GM23338 (cell line): Measurements from ENCODE around the gene ABCC1. TPM values are rescaled to one million over a fixed set of nuclear protein-coding genes. Genes with fewer than 3 reads are reported as not detected.

Experiments used
- ATAC-seq: fragments of 200-7000 bp; cut with Tn5 transposase; 3 replicates; pipeline ENCODE4 v1.9.1; 2020
- DNase-seq: peaks from one replicate; pipeline ENCODE4 v3.0.0-alpha.2; 2015; ENCODE audit warnings: low spot score
- H2AFZ ChIP-seq: fragments of 200-600 bp; sonication (generic); 2 replicates; pipeline ENCODE4 v1.8.0; 2016; ENCODE audit warnings: antibody characterized with exemption, mild to moderate bottlenecking, moderate library complexity
- H3F3A ChIP-seq: fragments of 200-600 bp; sonication (generic); replicated peaks from 2 replicates; pipeline ENCODE4 v1.8.0; 2017; ENCODE audit warnings: antibody characterized with exemption, mixed run types, low read depth
- H3K27ac ChIP-seq: fragments of 200-600 bp; sonication (generic); 2 replicates; pipeline ENCODE4 v1.6.1; 2016; ENCODE audit warnings: low read depth
- H3K27me3 ChIP-seq: fragments of 200-600 bp; sonication (generic); 2 replicates; pipeline ENCODE4 v1.8.0; 2016; ENCODE audit warnings: mild to moderate bottlenecking, mixed run types, moderate library complexity; ENCODE audit not compliant: insufficient read depth
- H3K36me3 ChIP-seq: fragments of 200-600 bp; sonication (generic); 2 replicates; pipeline ENCODE4 v1.8.0; 2016; ENCODE audit warnings: mild to moderate bottlenecking; ENCODE audit not compliant: insufficient read depth
- H3K4me1 ChIP-seq: fragments of 200-600 bp; sonication (generic); 2 replicates; pipeline ENCODE4 v1.8.0; 2016; ENCODE audit warnings: mild to moderate bottlenecking, moderate library complexity; ENCODE audit not compliant: insufficient read depth
- H3K4me2 ChIP-seq: fragments of 200-600 bp; sonication (generic); 2 replicates; pipeline ENCODE4 v1.7.1; 2017; ENCODE audit warnings: mixed run types
- H3K4me3 ChIP-seq: fragments of 200-600 bp; sonication (generic); 2 replicates; pipeline ENCODE4 v1.6.1; 2016; ENCODE audit warnings: mixed run types
- H3K79me2 ChIP-seq: fragments of 200-600 bp; sonication (generic); replicated peaks from 2 replicates; pipeline ENCODE4 v1.8.0; 2017; ENCODE audit warnings: mild to moderate bottlenecking; ENCODE audit not compliant: insufficient read depth
- H3K9me2 ChIP-seq: fragments of 200-600 bp; sonication (generic); 2 replicates; pipeline ENCODE4 v1.8.0; 2017; ENCODE audit not compliant: insufficient read depth
- H4K20me1 ChIP-seq: fragments of 200-600 bp; sonication (generic); replicated peaks from 2 replicates; pipeline ENCODE4 v1.8.0; 2017; ENCODE audit warnings: mild to moderate bottlenecking; ENCODE audit not compliant: insufficient read depth
- H3K27ac Mint-ChIP-seq: 2 replicates; pipeline ENCODE4 v1.8.0; 2020; ENCODE audit warnings: inconsistent platforms, mild to moderate bottlenecking, moderate library complexity, mixed read lengths
- H3K27me3 Mint-ChIP-seq: 3 replicates; pipeline ENCODE4 v1.8.0; 2022; ENCODE audit warnings: low read depth, mild to moderate bottlenecking, moderate library complexity, mixed read lengths, inconsistent platforms; ENCODE audit not compliant: insufficient read depth, poor library complexity
- H3K36me3 Mint-ChIP-seq: 3 replicates; pipeline ENCODE4 v1.8.0; 2021; ENCODE audit warnings: low read depth, mild to moderate bottlenecking, inconsistent platforms, moderate library complexity, mixed read lengths
- H3K4me1 Mint-ChIP-seq: 3 replicates; pipeline ENCODE4 v1.8.0; 2020; ENCODE audit warnings: mild to moderate bottlenecking, inconsistent platforms, mixed read lengths
- H3K4me3 Mint-ChIP-seq: 3 replicates; pipeline ENCODE4 v1.8.0; 2021; ENCODE audit warnings: moderate library complexity, mild to moderate bottlenecking, inconsistent platforms, mixed read lengths
- H3K9me3 Mint-ChIP-seq: 3 replicates; pipeline ENCODE4 v1.8.0; 2020; ENCODE audit warnings: moderate library complexity, mild to moderate bottlenecking, inconsistent platforms, mixed read lengths
- ETS1 ChIP-seq: IDR thresholded peaks from 2 replicates; pipeline ENCODE4 v1.6.1; 2016; ENCODE audit warnings: antibody characterized with exemption
- JUNB ChIP-seq: IDR thresholded peaks from one replicate; pipeline ENCODE4 v1.6.1; 2016; ENCODE audit warnings: antibody characterized with exemption; ENCODE audit not compliant: unreplicated experiment
- NANOG ChIP-seq: IDR thresholded peaks from 2 replicates; pipeline ENCODE4 v1.6.1; 2016; ENCODE audit warnings: antibody characterized with exemption, borderline replicate concordance
- POLR2AphosphoS5 ChIP-seq: IDR thresholded peaks from 2 replicates; pipeline ENCODE4 v1.6.1; 2016; ENCODE audit warnings: antibody characterized with exemption, low read depth
- ZNF331 ChIP-seq: fragments of 250-450 bp; sonication (Bioruptor Pico); IDR thresholded peaks from 2 replicates; pipeline ENCODE4 v1.5.0; 2020; ENCODE audit warnings: low read depth, mild to moderate bottlenecking, moderate library complexity
- ZNF462 ChIP-seq: fragments of 250-450 bp; sonication (Bioruptor Pico); IDR thresholded peaks from 2 replicates; pipeline ENCODE4 v1.5.0; 2020; ENCODE audit warnings: mild to moderate bottlenecking, moderate library complexity
- polyA plus RNA-seq: library from polyadenylated mRNA; unstranded; fragments of >200 nt; fragmentation: Nextera tagmentation; extraction: Ambion mirVana; gene quantifications from 2 replicates; pipeline ENCODE4 v1.2.1, GENCODE V29; 2016
- total RNA-seq: library from RNA; depleted of rRNA; stranded (reverse); fragments of >200 nt; shearing (Covaris generic); gene quantifications from 2 replicates; pipeline ENCODE4 v1.2.3, GENCODE V29; 2014

Gene ABCC1
- total and polyA plus RNA-seq, 2 experiments from 2014 or later: 11.0 to 46.6 TPM

GRCh38 chr16:16139806-16140205 lies 190.4 kb downstream of the ABCC1 start:
- Histone ChIP-seq H3K27me3 (no peaks in the 10 kb centered on the region), H3K79me2 (no peaks in the 10 kb centered on the region), H3K9me2 (no peaks in the 10 kb centered on the region), H4K20me1 (peaks cover 8% of the 10 kb centered on the region), H3K4me3 (no peak overlapping the region), H3K4me2 (no peak overlapping the region), H2AFZ (no peak overlapping the region), H3K36me3 (peaks cover 31% of the 10 kb centered on the region), H3F3A (0 out of 2 replicates have a peak, but pooled peaks cover 5% of the 10 kb centered on the region), H3K27ac (no peak overlapping the region), H3K4me1 (0 out of 2 replicates have a peak, but pooled peaks cover 4% of the 10 kb centered on the region)
- Mint-ChIP-seq H3K4me1 (peaks cover 14% of the 10 kb centered on the region), H3K27ac (no peak overlapping the region), H3K4me3 (no peak overlapping the region), H3K27me3 (peaks cover 16% of the 10 kb centered on the region), H3K9me3 (no peaks in the 10 kb centered on the region), H3K36me3 (peaks cover 73% of the 10 kb centered on the region)
- DNase-seq: no peak
- no peak for ATAC-seq
- TF ChIP-seq ZNF331 (CRISPR knock-in tag) (no peak), POLR2AphosphoS5 (no peak), JUNB (no peak), ZNF462 (CRISPR knock-in tag) (no peak)

- Mint-ChIP-seq H3K27me3 (peaks cover 16% of the 10 kb centered on the region), H3K4me3 (no peak overlapping the region), H3K4me1 (peaks cover 14% of the 10 kb centered on the region), H3K36me3 (peaks cover 70% of the 10 kb centered on the region), H3K9me3 (no peaks in the 10 kb centered on the region), H3K27ac (no peak overlapping the region)
- peaks cover 30% of the 10 kb centered on the region for H3K36me3 ChIP-seq
- 0 out of 2 replicates have a peak, but pooled peaks cover 5% of the 10 kb centered on the region for H3F3A ChIP-seq
- no peaks in the 10 kb centered on the region for H3K9me2 ChIP-seq
- no peak overlapping the region for H3K4me3 ChIP-seq
- ATAC-seq (no peak), DNase-seq (no peak)
- H2AFZ ChIP-seq: no peak overlapping the region
- H3K4me2 ChIP-seq: no peak overlapping the region
- peaks cover 8% of the 10 kb centered on the region; the same call in 1 of the 2 replicates for H4K20me1 ChIP-seq
- H3K27me3 ChIP-seq: no peaks in the 10 kb centered on the region
- H3K27ac ChIP-seq: no peak overlapping the region
- 0 out of 2 replicates have a peak, but pooled peaks cover 4% of the 10 kb centered on the region for H3K4me1 ChIP-seq
- H3K79me2 ChIP-seq: no peaks in the 10 kb centered on the region
- TF ChIP-seq JUNB (no peak), NANOG (no peak), ZNF331 (CRISPR knock-in tag) (no peak), POLR2AphosphoS5 (no peak), ETS1 (no peak)
Observed at GRCh38 chr16:16140537-16140936, 191.1 kb downstream of the ABCC1 start.
